Right lobe of liver (tissue), 6 donors: Measurements from ENCODE around the gene KLHL6. TPM values are rescaled to one million over a fixed set of nuclear protein-coding genes. Genes with fewer than 3 reads are reported as not detected.
"Not testable (repeated sequence)": the region's sequence is repeated elsewhere in the genome, so short reads cannot be mapped to it uniquely, and the experiment has no call there.

ENCODE experiments used
- ATAC-seq, 4 donors: fragments of 200-7000 bp; cut with Tn5 transposase; one replicate each; pipeline ENCODE4 v1.9.1; 2020; ENCODE audit warnings: mild to moderate bottlenecking in 4 of 4, moderate library complexity in 4 of 4
- DNase-seq, 3 donors: peaks; one replicate each; pipeline ENCODE4 v3.0.0-alpha.2; 2020
- H3K27ac ChIP-seq, 3 donors: fragments of 200-600 bp; one replicate each; pipeline ENCODE4 v1.8.0; 2022
- H3K27me3 ChIP-seq, 2 donors: fragments of 200-600 bp; one replicate each; pipeline ENCODE4 v1.8.0; 2022
- H3K36me3 ChIP-seq, 4 donors: fragments of 200-600 bp; sonication (generic) in 1 of 4; one replicate each; pipeline versions ENCODE4 v1.5.1 to v1.8.0; 2017 to 2022; ENCODE audit warnings: control low read depth in 1 of 4
- H3K4me1 ChIP-seq, 4 donors: fragments of 200-600 bp; sonication (generic) in 1 of 4; one replicate each; pipeline versions ENCODE4 v1.5.1 to v1.8.0; 2017 to 2022; ENCODE audit warnings: control low read depth in 1 of 4
- H3K4me3 ChIP-seq, 3 donors: fragments of 200-600 bp; one replicate each; pipeline ENCODE4 v1.8.0; 2022
- H3K9me3 ChIP-seq, 4 donors: fragments of 200-600 bp; sonication (generic) in 1 of 4; one replicate each; pipeline versions ENCODE4 v1.5.1 to v1.8.0; 2017 to 2022; ENCODE audit warnings: control low read depth in 1 of 4
- CTCF ChIP-seq, 4 donors: fragments of 200-600 bp in 3 of 4; fragments of 450-650 bp in 1 of 4; IDR thresholded peaks; one replicate each; pipeline versions ENCODE4 v1.5.1 to v1.8.0; 2016 to 2022; ENCODE audit warnings: antibody characterized with exemption in 4 of 4, mild to moderate bottlenecking in 2 of 4
- POLR2A ChIP-seq: fragments of 450-650 bp; IDR thresholded peaks from one replicate; pipeline ENCODE4 v1.6.1; 2017; ENCODE audit warnings: antibody characterized with exemption, mild to moderate bottlenecking
- WGBS: methylation state at CpG from one replicate; pipeline ENCODE4 v1.1.6; 2018; ENCODE audit warnings: low coverage, low lambda C conversion rate; ENCODE audit not compliant: insufficient coverage; ENCODE audit errors: missing lambda C conversion rate; 5-methylcytosine and 5-hydroxymethylcytosine counted together
- intact Hi-C, 2 donors: fragments of 100-400 bp; cut with DNase I; formaldehyde crosslinking; loops; one replicate each; pipeline versions ENCODE4 v1.11.2 to v1.14.1; 2022
- total RNA-seq, 6 experiments: library from RNA; depleted of rRNA in 2 of 6; stranded (reverse); fragments of >200 nt in 2 of 6; fragmentation: NEBNext Ultra II Directional in 3 of 6; extraction: Animal tissue kit (Norgen Biotek cat#: 25700) in 3 of 6; gene quantifications; one replicate each; pipeline versions ENCODE4 v1.1.0 to v1.2.4, GENCODE V29; 2016 to 2023
- donor health status: DM: no; HTN: yes; CAD: no.
- donor health status: DM: no; HTN: no; CAD: no.
- donor health status: DM: no; HTN: no; CAD: no.
- donor health status: DM: no; HTN: yes; CAD: no.
- donor health status: DM: no; HTN: yes; CAD: no.

KLHL6 gene
- total RNA-seq, 6 experiments from 2014 or later = 0.59 to 2.7 (median 1.6) TPM

DNA sequence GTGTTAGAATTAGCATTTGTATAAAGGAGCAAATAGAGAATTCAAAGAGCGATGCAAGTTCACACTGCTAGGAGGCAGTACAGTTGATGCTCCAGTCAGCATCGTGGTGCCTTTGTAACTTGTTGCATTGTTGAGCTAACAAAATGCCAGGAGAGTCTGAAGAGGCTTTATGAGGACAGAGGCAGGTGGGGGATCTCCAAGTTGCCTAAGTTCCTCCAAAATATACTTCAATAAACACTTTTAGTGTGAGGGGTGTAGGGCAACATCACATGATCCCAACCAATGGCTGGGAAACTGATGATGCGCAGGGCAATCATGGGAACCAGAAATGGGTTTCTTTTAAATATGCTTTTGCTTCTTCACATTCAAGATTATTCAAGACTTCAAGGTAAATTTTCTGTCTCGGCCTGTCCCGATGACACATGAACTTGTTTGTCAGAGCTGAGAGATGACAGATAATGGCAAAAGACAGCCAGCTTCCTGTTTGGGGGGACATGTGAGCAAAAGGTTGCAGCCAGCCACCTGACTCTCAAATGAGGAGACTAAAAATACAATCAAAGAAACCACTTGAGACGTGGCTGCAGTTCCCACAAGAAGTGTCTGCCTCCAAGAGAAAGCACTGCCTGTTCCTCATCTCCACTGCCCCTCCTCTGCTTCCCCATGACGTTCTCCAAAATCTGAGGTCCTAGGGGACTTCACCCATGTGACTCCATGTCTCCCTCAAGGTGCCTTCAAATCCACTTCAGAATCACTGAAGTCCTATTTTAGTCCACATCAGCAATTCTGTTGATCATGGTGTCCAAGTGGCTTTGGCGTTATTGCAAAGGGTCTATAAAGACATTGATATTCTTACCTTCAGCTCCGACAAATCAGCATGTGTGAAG is 39.3 kb downstream of the KLHL6 start:
- no peak for TF ChIP-seq POLR2A
- no peak for TF ChIP-seq CTCF (IDR thresholded peaks at IDR 0.05)
- intact Hi-C loops = no loop called here
- H3K27me3 ChIP-seq = no peaks in the 10 kb centered on the region
- no peak overlapping the region for H3K4me3 ChIP-seq
- H3K27ac ChIP-seq = no peak overlapping the region
- H3K4me1 ChIP-seq = peaks cover 0 to 3% (median 0%) of the 10 kb centered on the region in 4 donors
- peak in 2 of 4 donors; percentile 16 to 36 for ATAC-seq
- 65% methylated on average over 9 of the region's 9 CpGs for WGBS
- H3K36me3 ChIP-seq = no peaks in the 10 kb centered on the region
- H3K9me3 ChIP-seq = no peaks in the 10 kb centered on the region
- peak in 1 of 3 donors; percentile 10 for DNase-seq

DNA sequence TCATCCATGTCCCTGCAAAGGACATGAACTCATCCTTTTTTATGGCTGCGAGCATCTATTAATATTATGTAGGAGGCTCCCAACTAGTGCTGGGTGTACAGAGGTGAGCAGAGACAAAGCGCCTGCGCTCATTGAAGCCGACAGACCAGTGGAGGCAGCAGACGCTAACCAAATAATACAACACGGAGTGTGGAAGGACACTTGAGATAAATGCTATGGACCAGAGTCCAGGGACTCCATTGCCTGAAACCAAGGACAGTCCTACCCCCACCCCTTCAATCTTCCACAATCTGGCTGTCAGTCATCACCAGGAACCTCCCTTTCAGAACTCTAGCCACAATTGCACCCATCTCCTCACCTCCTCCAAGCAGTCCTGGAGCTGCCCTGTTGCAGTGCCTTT is 41.5 kb downstream of the KLHL6 start:
- WGBS = 89% methylated on average over 1 of the region's 6 CpGs
- TF ChIP-seq POLR2A = no peak
- TF ChIP-seq CTCF (IDR thresholded peaks at IDR 0.05) = no peak
- H3K27ac ChIP-seq = no peak overlapping the region
- ATAC-seq = no peak
- H3K36me3 ChIP-seq = no peaks in the 10 kb centered on the region
- intact Hi-C loops = no loop called here
- no peaks in the 10 kb centered on the region for H3K27me3 ChIP-seq
- DNase-seq = peak in 1 of 3 donors; percentile 10
- peaks cover 0 to 5% (median 0%) of the 10 kb centered on the region in 4 donors for H3K4me1 ChIP-seq
- no peaks in the 10 kb centered on the region for H3K9me3 ChIP-seq
- no peak overlapping the region for H3K4me3 ChIP-seq

- no peak for TF ChIP-seq POLR2A
- TF ChIP-seq CTCF (IDR thresholded peaks at IDR 0.05) = no peak
- 78% methylated on average over 3 of the region's 6 CpGs for WGBS
- ATAC-seq = peak; percentile 61 to 78 (median 66)
- H3K4me3 ChIP-seq = no peak overlapping the region
- intact Hi-C loops = no loop called here
- no peaks in the 10 kb centered on the region for H3K9me3 ChIP-seq
- H3K4me1 ChIP-seq = peaks cover 0 to 5% (median 0%) of the 10 kb centered on the region in 4 donors
- H3K36me3 ChIP-seq = no peaks in the 10 kb centered on the region
- no peak overlapping the region for H3K27ac ChIP-seq
- peak in 1 of 3 donors; percentile 42 for DNase-seq
- no peaks in the 10 kb centered on the region for H3K27me3 ChIP-seq
Observed at GRCh38 chr3:183513046-183513706, 42.3 kb downstream of the KLHL6 start.

DNA sequence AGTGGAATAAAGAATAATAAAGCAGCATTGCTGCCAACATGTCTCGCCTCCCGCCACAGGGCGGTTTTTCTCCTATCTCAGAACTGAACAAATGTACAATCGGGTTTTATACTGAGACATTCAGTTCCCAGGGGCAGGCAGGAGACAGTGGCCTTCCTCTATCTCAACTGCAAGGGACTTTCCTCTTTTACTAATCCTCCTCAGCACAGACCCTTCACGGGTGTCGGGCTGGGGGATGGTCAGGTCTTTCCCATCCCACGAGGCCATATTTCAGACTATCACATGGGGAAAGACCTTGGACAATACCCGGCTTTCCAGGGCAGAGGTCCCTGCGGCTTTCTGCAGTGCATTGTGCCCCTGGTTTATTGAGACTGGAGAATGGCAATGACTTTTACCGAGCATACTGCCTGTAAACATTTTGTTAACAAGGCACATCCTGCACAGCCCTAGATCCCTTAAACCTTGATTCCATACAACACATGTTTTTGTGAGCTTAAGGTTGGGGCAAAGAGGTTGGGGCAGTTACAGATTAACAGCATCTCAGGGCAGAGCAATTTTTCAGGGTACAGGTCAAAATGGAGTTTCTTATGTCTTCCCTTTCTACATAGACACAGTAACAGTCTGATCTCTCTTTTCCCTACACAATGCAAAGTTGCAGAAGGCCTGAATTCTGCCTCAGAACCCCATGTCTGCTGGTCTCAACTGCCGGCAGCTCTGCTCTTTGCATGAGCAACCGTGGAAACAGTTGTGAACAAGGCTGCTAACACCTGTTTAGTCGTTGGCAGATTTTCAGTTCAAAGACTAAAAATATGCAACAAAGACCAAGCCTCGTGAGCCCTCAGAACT is 44.0 kb downstream of the KLHL6 start:
- ATAC-seq, intact Hi-C loops, H3K27ac ChIP-seq, H3K27me3 ChIP-seq, H3K4me3 ChIP-seq, H3K36me3 ChIP-seq, H3K9me3 ChIP-seq, H3K4me1 ChIP-seq: not testable (repeated sequence)
- 47% methylated on average over 12 of the region's 14 CpGs for WGBS
- DNase-seq = peak in 1 of 3 donors; percentile 9
